HEK293 (cell line): ENCODE measurements around the gene STK16.
A peak's percentile ranks its signal among the peaks of the same experiment; 100 is the strongest.

ENCODE experiments used
- EGR2 ChIP-seq: fragments of 450-650 bp; formaldehyde crosslinking; IDR thresholded peaks from 2 replicates; pipeline ENCODE4 v1.5.1; 2016; ENCODE audit warnings: low read depth, missing biosample characterization, missing genetic modification characterization
- FEZF1 ChIP-seq: fragments of 450-650 bp; formaldehyde crosslinking; IDR thresholded peaks from 2 replicates; pipeline ENCODE4 v1.5.1; 2016; ENCODE audit warnings: missing biosample characterization, missing genetic modification characterization
- GLI2 ChIP-seq: fragments of 450-650 bp; formaldehyde crosslinking; IDR thresholded peaks from 2 replicates; pipeline ENCODE4; 2017; ENCODE audit warnings: missing biosample characterization, missing genetic modification characterization, low read depth, borderline replicate concordance
- GLIS1 ChIP-seq: fragments of 450-650 bp; formaldehyde crosslinking; IDR thresholded peaks from 2 replicates; pipeline ENCODE4 v1.5.1; 2016; ENCODE audit warnings: missing biosample characterization, missing genetic modification characterization
- IKZF3 ChIP-seq: fragments of 450-650 bp; IDR thresholded peaks from 2 replicates; pipeline ENCODE4 v1.5.0; 2018; ENCODE audit warnings: missing biosample characterization, mild to moderate bottlenecking, missing genetic modification characterization, moderate library complexity
- KLF16 ChIP-seq: fragments of 450-650 bp; formaldehyde crosslinking; IDR thresholded peaks from 2 replicates; pipeline ENCODE4 v1.5.1; 2017; ENCODE audit warnings: missing biosample characterization, missing genetic modification characterization
- KLF9 ChIP-seq: fragments of 450-650 bp; formaldehyde crosslinking; IDR thresholded peaks from 2 replicates; pipeline ENCODE4 v1.5.1; 2016; ENCODE audit warnings: missing biosample characterization, missing genetic modification characterization, low read depth
- OSR2 ChIP-seq: fragments of 450-650 bp; formaldehyde crosslinking; IDR thresholded peaks from 2 replicates; pipeline ENCODE4 v1.5.1; 2016; ENCODE audit warnings: missing biosample characterization, missing genetic modification characterization
- RBAK ChIP-seq: fragments of 450-650 bp; formaldehyde crosslinking; IDR thresholded peaks from 2 replicates; pipeline ENCODE4 v1.5.1; 2016; ENCODE audit warnings: missing biosample characterization, missing genetic modification characterization
- SP2 ChIP-seq: fragments of 450-650 bp; formaldehyde crosslinking; IDR thresholded peaks from 2 replicates; pipeline ENCODE4 v1.5.1; 2016; ENCODE audit warnings: missing biosample characterization, missing genetic modification characterization
- SP7 ChIP-seq: fragments of 450-650 bp; formaldehyde crosslinking; IDR thresholded peaks from 2 replicates; pipeline ENCODE4 v1.5.1; 2016; ENCODE audit warnings: missing biosample characterization, missing genetic modification characterization
- ZBTB1 ChIP-seq: fragments of 450-650 bp; formaldehyde crosslinking; IDR thresholded peaks from 2 replicates; pipeline ENCODE4 v1.5.1; 2016; ENCODE audit warnings: missing biosample characterization, missing genetic modification characterization
- ZBTB20 ChIP-seq: fragments of 450-650 bp; formaldehyde crosslinking; IDR thresholded peaks from 2 replicates; pipeline ENCODE4 v1.5.1; 2016; ENCODE audit warnings: missing biosample characterization, missing genetic modification characterization
- ZBTB21 ChIP-seq: fragments of 450-650 bp; formaldehyde crosslinking; IDR thresholded peaks from 2 replicates; pipeline ENCODE4 v1.5.1; 2017; ENCODE audit warnings: missing biosample characterization, missing genetic modification characterization
- ZFP3 ChIP-seq: fragments of 450-650 bp; formaldehyde crosslinking; IDR thresholded peaks from 2 replicates; pipeline ENCODE4 v1.5.1; 2016; ENCODE audit warnings: low read depth, missing biosample characterization, missing genetic modification characterization
- ZFP69B ChIP-seq: fragments of 450-650 bp; formaldehyde crosslinking; IDR thresholded peaks from 2 replicates; pipeline ENCODE4 v1.5.1; 2016; ENCODE audit warnings: missing biosample characterization, missing genetic modification characterization
- ZNF10 ChIP-seq: fragments of 450-650 bp; formaldehyde crosslinking; IDR thresholded peaks from 2 replicates; pipeline ENCODE4 v1.5.1; 2017; ENCODE audit warnings: missing biosample characterization, missing genetic modification characterization
- ZNF184 ChIP-seq: fragments of 450-650 bp; IDR thresholded peaks from 2 replicates; pipeline ENCODE4 v1.5.1; 2018; ENCODE audit warnings: missing biosample characterization, mild to moderate bottlenecking, missing genetic modification characterization
- ZNF510 ChIP-seq: fragments of 450-650 bp; formaldehyde crosslinking; IDR thresholded peaks from 2 replicates; pipeline ENCODE4 v1.5.1; 2018; ENCODE audit warnings: mild to moderate bottlenecking, missing genetic modification characterization, missing biosample characterization; ENCODE audit not compliant: insufficient replicate concordance
- ZNF530 ChIP-seq: fragments of 450-650 bp; formaldehyde crosslinking; IDR thresholded peaks from 2 replicates; pipeline ENCODE4 v1.5.1; 2016; ENCODE audit warnings: low read depth, missing biosample characterization, missing genetic modification characterization
- ZNF596 ChIP-seq: fragments of 450-650 bp; IDR thresholded peaks from 2 replicates; pipeline ENCODE4 v1.5.0; 2018; ENCODE audit warnings: missing biosample characterization, mild to moderate bottlenecking, missing genetic modification characterization, moderate library complexity
- ZNF664 ChIP-seq: fragments of 450-650 bp; formaldehyde crosslinking; IDR thresholded peaks from 2 replicates; pipeline ENCODE4 v1.5.1; 2016; ENCODE audit warnings: missing biosample characterization, missing genetic modification characterization
- ZNF76 ChIP-seq: fragments of 450-650 bp; formaldehyde crosslinking; IDR thresholded peaks from 2 replicates; pipeline ENCODE4; 2016; ENCODE audit warnings: low read depth, missing biosample characterization, missing genetic modification characterization, borderline replicate concordance
- TF ChIP-seq, protein P1 (sequence below): fragments of 450-650 bp; formaldehyde crosslinking; IDR thresholded peaks from 2 replicates; pipeline ENCODE4 v1.5.1; 2016; ENCODE audit warnings: missing biosample characterization, missing genetic modification characterization
- TF ChIP-seq, protein P2 (sequence below): fragments of 450-650 bp; formaldehyde crosslinking; optimal IDR thresholded peaks from 2 replicates; pipeline ENCODE3; 2016; ENCODE audit warnings: missing biosample characterization, mild to moderate bottlenecking, missing genetic modification characterization
- TF ChIP-seq, protein P3 (sequence below): fragments of 450-650 bp; formaldehyde crosslinking; IDR thresholded peaks from 2 replicates; pipeline ENCODE4 v1.5.1; 2016; ENCODE audit warnings: missing biosample characterization, missing genetic modification characterization
- TF ChIP-seq, protein P4 (sequence below): fragments of 450-650 bp; formaldehyde crosslinking; IDR thresholded peaks from 2 replicates; pipeline ENCODE4 v1.5.1; 2016; ENCODE audit warnings: missing biosample characterization, missing genetic modification characterization

STK16 gene

DNA sequence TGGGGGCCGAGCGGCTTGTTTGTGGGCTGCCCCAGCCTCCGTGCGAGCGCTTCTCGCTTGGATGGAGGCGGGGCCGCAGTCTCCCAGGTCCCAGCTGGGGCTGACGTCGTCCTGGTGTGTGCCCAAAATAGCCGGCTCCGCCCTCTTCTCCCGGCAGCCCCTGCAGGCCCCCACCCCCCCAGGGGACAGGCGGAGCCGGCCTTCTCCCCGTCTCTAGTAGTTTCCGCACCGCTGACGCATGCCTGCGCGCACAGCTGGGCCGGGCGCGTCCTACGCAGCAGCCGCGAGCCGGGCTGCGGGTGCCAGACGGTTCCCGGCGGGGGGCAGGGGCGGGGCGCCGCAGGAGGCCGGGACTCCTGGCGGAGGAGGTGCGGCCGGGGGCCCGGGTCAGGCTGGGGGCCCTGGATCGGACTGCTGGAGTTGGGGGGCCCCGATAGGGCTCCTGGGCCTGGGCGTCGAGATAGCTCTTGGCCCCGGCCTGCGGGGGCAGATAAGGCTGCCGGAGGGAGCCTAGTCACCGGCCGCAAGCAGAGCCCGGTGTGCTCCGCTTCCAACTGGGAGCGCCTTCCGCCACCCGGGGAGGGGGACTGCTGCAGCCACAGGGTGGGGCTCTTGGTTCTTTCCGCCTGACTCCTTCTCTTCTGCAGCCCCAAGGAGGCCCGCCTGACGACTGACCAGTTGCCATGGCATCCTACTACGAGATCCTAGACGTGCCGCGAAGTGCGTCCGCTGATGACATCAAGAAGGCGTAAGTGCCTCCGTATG lies 34.1 kb downstream of the STK16 start, which contains the start of gene DNAJB2 (continued):
- TF ChIP-seq, protein P1, sequence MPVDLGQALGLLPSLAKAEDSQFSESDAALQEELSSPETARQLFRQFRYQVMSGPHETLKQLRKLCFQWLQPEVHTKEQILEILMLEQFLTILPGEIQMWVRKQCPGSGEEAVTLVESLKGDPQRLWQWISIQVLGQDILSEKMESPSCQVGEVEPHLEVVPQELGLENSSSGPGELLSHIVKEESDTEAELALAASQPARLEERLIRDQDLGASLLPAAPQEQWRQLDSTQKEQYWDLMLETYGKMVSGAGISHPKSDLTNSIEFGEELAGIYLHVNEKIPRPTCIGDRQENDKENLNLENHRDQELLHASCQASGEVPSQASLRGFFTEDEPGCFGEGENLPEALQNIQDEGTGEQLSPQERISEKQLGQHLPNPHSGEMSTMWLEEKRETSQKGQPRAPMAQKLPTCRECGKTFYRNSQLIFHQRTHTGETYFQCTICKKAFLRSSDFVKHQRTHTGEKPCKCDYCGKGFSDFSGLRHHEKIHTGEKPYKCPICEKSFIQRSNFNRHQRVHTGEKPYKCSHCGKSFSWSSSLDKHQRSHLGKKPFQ (tag by site-specific recombination): no peak
- TF ChIP-seq SP7 (tag by site-specific recombination) (peak; percentile 86), ZBTB20 (tag by site-specific recombination) (peak; percentile 83), ZNF530 (no peak), ZNF184 (tag by site-specific recombination) (0 out of 2 replicates have a peak, but pooled peaks have one; percentile 28), FEZF1 (tag by site-specific recombination) (no peak; the same call in 1 of the 2 replicates), GLIS1 (peak; percentile 82), ZBTB21 (tag by site-specific recombination) (peak; percentile 90), ZBTB1 (tag by site-specific recombination) (no peak), ZFP69B (tag by site-specific recombination) (no peak), ZNF664 (tag by site-specific recombination) (no peak), ZNF76 (tag by site-specific recombination) (peak; percentile 90), SP2 (tag by site-specific recombination) (peak; percentile 86), RBAK (no peak), KLF16 (tag by site-specific recombination) (peak; percentile 77), GLI2 (tag by site-specific recombination) (no peak), OSR2 (tag by site-specific recombination) (peak; percentile 54; the same call in 1 of the 2 replicates), ZNF596 (tag by site-specific recombination) (0 out of 2 replicates have a peak, but pooled peaks have one; percentile 31), ZFP3 (no peak), IKZF3 (0 out of 2 replicates have a peak, but pooled peaks have one; percentile 26), ZNF10 (tag by site-specific recombination) (no peak), EGR2 (tag by site-specific recombination) (peak; percentile 83; the same call in 1 of the 2 replicates), ZNF510 (tag by site-specific recombination) (peak; percentile 96), KLF9 (peak; percentile 81)
- TF ChIP-seq, protein P2, sequence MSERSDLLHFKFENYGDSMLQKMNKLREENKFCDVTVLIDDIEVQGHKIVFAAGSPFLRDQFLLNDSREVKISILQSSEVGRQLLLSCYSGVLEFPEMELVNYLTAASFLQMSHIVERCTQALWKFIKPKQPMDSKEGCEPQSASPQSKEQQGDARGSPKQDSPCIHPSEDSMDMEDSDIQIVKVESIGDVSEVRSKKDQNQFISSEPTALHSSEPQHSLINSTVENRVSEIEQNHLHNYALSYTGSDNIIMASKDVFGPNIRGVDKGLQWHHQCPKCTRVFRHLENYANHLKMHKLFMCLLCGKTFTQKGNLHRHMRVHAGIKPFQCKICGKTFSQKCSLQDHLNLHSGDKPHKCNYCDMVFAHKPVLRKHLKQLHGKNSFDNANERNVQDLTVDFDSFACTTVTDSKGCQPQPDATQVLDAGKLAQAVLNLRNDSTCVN (tag by site-specific recombination): peak; percentile 77
- TF ChIP-seq, protein P3, sequence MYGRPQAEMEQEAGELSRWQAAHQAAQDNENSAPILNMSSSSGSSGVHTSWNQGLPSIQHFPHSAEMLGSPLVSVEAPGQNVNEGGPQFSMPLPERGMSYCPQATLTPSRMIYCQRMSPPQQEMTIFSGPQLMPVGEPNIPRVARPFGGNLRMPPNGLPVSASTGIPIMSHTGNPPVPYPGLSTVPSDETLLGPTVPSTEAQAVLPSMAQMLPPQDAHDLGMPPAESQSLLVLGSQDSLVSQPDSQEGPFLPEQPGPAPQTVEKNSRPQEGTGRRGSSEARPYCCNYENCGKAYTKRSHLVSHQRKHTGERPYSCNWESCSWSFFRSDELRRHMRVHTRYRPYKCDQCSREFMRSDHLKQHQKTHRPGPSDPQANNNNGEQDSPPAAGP (tag by site-specific recombination): peak; percentile 88
- TF ChIP-seq, protein P4, sequence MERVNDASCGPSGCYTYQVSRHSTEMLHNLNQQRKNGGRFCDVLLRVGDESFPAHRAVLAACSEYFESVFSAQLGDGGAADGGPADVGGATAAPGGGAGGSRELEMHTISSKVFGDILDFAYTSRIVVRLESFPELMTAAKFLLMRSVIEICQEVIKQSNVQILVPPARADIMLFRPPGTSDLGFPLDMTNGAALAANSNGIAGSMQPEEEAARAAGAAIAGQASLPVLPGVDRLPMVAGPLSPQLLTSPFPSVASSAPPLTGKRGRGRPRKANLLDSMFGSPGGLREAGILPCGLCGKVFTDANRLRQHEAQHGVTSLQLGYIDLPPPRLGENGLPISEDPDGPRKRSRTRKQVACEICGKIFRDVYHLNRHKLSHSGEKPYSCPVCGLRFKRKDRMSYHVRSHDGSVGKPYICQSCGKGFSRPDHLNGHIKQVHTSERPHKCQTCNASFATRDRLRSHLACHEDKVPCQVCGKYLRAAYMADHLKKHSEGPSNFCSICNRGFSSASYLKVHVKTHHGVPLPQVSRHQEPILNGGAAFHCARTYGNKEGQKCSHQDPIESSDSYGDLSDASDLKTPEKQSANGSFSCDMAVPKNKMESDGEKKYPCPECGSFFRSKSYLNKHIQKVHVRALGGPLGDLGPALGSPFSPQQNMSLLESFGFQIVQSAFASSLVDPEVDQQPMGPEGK (tag by site-specific recombination): peak; percentile 98
